GM12878 (cell line): Measurements from ENCODE around the gene EPN3. TPM values are rescaled to one million over a fixed set of nuclear protein-coding genes. Genes with fewer than 3 reads are reported as not detected.

ENCODE experiments used
- ATAC-seq: fragments of 200-7000 bp; cut with Tn5 transposase; 3 replicates; pipeline ENCODE4 v1.9.1; 2020; ENCODE audit warnings: mild to moderate bottlenecking, moderate library complexity
- BruUV-seq: library from RNA; stranded (reverse); fragments of 400-500 nt; replicated peaks from 2 replicates; lab custom pipeline; 2021; lab: Mats Ljungman, UMichigan
- CTCF ChIA-PET: fragments of 300-600 bp; sonication (Branson Sonifier 250); formaldehyde crosslinking; extraction: SDS; loops from one replicate; lab custom pipeline; 2021; ENCODE audit warnings: inconsistent platforms; lab: Yijun Ruan, JAX
- POLR2A ChIA-PET: fragments of 350-600 bp; formaldehyde crosslinking; extraction: SDS; loops from one replicate; lab custom pipeline; 2021; ENCODE audit warnings: inconsistent platforms; lab: Charles Lee
- RAD21 ChIA-PET: fragments of 300-600 bp; sonication (Branson Sonifier 250); formaldehyde crosslinking; loops from one replicate; lab custom pipeline; 2023; ENCODE audit warnings: antibody characterized with exemption; ENCODE audit not compliant: unreplicated experiment; lab: Charles Lee
- SMC1A ChIA-PET: fragments of 300-600 bp; sonication (Branson Sonifier 250); formaldehyde crosslinking; loops from one replicate; lab custom pipeline; 2023; ENCODE audit not compliant: unreplicated experiment, uncharacterized antibody; lab: Charles Lee
- DNase-seq: peaks from one replicate; pipeline ENCODE4 v3.0.0-alpha.2; 2011; ENCODE audit warnings: low read depth, low spot score
- FAIRE-seq: peaks from 3 replicates; lab custom pipeline; 2011; peaks lifted over from hg19 to GRCh38; lab: Jason Lieb, UNC
- H2AFZ ChIP-seq: 2 replicates; pipeline ENCODE4 v1.6.0; 2011; ENCODE audit warnings: low read depth, low read length, control low read depth; ENCODE audit not compliant: control insufficient read depth
- H3K27ac ChIP-seq: 2 replicates; pipeline ENCODE4 v1.5.1; 2011; ENCODE audit warnings: control low read depth; ENCODE audit not compliant: control insufficient read depth, insufficient read depth
- H3K27me3 ChIP-seq, 2 experiments: replicated peaks in 1 of 2; 2 replicates each; pipeline versions ENCODE4 v1.6.0 to v1.6.1; 2011; ENCODE audit warnings: low read length in 1 of 2; ENCODE audit not compliant: control insufficient read depth in 2 of 2, insufficient read depth in 2 of 2
- H3K36me3 ChIP-seq, 2 experiments: 2 replicates each; pipeline ENCODE4 v1.5.1; 2011; ENCODE audit warnings: low read length in 1 of 2; ENCODE audit not compliant: control insufficient read depth in 2 of 2, insufficient read depth in 2 of 2
- H3K4me1 ChIP-seq: 2 replicates; pipeline ENCODE4 v1.6.1; 2011; ENCODE audit warnings: mild to moderate bottlenecking, low read length, moderate library complexity, mixed read lengths; ENCODE audit not compliant: control insufficient read depth, insufficient read depth
- H3K4me2 ChIP-seq: 2 replicates; pipeline ENCODE4 v1.6.0; 2011; ENCODE audit warnings: control low read depth; ENCODE audit not compliant: control insufficient read depth, insufficient read depth
- H3K4me3 ChIP-seq: fragments of 200-600 bp; sonication (generic); 2 replicates; pipeline ENCODE4 v1.5.1; 2016
- H3K79me2 ChIP-seq: 2 replicates; pipeline ENCODE4 v1.6.0; 2011; ENCODE audit warnings: low read length; ENCODE audit not compliant: control insufficient read depth, insufficient read depth
- H3K9ac ChIP-seq: 2 replicates; pipeline ENCODE4 v1.8.0; 2011; ENCODE audit warnings: low read length, control low read depth, mixed read lengths; ENCODE audit not compliant: control insufficient read depth, insufficient read depth
- H3K9me3 ChIP-seq: replicated peaks from 3 replicates; pipeline ENCODE4 v1.5.1; 2011; ENCODE audit warnings: mild to moderate bottlenecking, low read length; ENCODE audit not compliant: control insufficient read depth, insufficient read depth
- H4K20me1 ChIP-seq: 2 replicates; pipeline ENCODE4 v1.6.0; 2011; ENCODE audit not compliant: control insufficient read depth, insufficient read depth
- HDAC2 ChIP-seq: fragments of 200-600 bp; sonication (generic); IDR thresholded peaks from 2 replicates; pipeline ENCODE4 v1.6.1; 2017
- IRF3 ChIP-seq: fragments of 450-650 bp; IDR thresholded peaks from 2 replicates; pipeline ENCODE4 v1.6.1; 2014; ENCODE audit warnings: mild to moderate bottlenecking
- MYB ChIP-seq: fragments of 150-350 bp; IDR thresholded peaks from 2 replicates; pipeline ENCODE4 v1.6.1; 2014; ENCODE audit warnings: mild to moderate bottlenecking, low read depth, low read length, borderline replicate concordance
- NR2C2 ChIP-seq: IDR thresholded peaks from 2 replicates; pipeline ENCODE4 v1.6.1; 2011; ENCODE audit warnings: borderline replicate concordance, low read depth; ENCODE audit not compliant: control insufficient read depth, insufficient read length
- ZBTB40 ChIP-seq: fragments of 450-650 bp; IDR thresholded peaks from 2 replicates; pipeline ENCODE4 v1.6.1; 2016; ENCODE audit warnings: mild to moderate bottlenecking, moderate library complexity, borderline replicate concordance
- WGBS: methylation state at CpG from one replicate; pipeline ENCODE4 v1.1.6; 2016; ENCODE audit warnings: low lambda C conversion rate; ENCODE audit not compliant: insufficient replicate concordance, insufficient coverage; ENCODE audit errors: missing lambda C conversion rate; 5-methylcytosine and 5-hydroxymethylcytosine counted together
- in situ Hi-C: fragments of 300-500 bp; cut with MboI; formaldehyde crosslinking; loops from 9 replicates; pipeline ENCODE4 v1.14.3; 2018; ENCODE audit warnings: mixed read lengths
- intact Hi-C: fragments of 100-400 bp; cut with micrococcal nuclease; formaldehyde crosslinking; loops from one replicate; pipeline ENCODE4 v1.14.2; 2022; ENCODE audit not compliant: unreplicated experiment
- polyA plus RNA-seq, 11 experiments: library from polyadenylated mRNA; depleted of rRNA in 4 of 11; unstranded in 6 of 11; stranded (reverse) in 5 of 11; fragments of >200 nt; fragmentation: Nextera tagmentation in 4 of 11; fragmentation: Illumina TruSeq in 1 of 11; extraction: Ambion mirVana in 4 of 11; extraction: Trizol in 1 of 11; gene quantifications; 1 replicate in 1 of 11; 2 replicates in 10 of 11; pipeline versions ENCODE4 v1.2.1 to v1.2.3, GENCODE V29; 2011 to 2016; ENCODE audit warnings: inconsistent platforms in 2 of 11, missing spikeins in 2 of 11, low read depth in 1 of 11
- total RNA-seq, 4 experiments: library from RNA; depleted of rRNA in 3 of 4; stranded (reverse); fragments of >200 nt in 3 of 4; fragmentation: Illumina TruSeq in 1 of 4; extraction: Trizol in 1 of 4; gene quantifications; 2 replicates each; pipeline versions ENCODE4 v1.2.1 to v1.2.3, GENCODE V29; 2013 to 2021

The EPN3 gene
- total and polyA plus RNA-seq, 10 of the 15 experiments (the other 5 are each of a cell fraction or from before 2014, with no cell fraction given) = 0.04 to 0.07 TPM; not detected in 8

GRCh38 chr17:50544516-50544915 is 12.0 kb downstream of the EPN3 start:
- SMC1A ChIA-PET = interaction anchor here (1.1 kb wide), 1 partner anchor 65 kb away, joined by 3 read pairs; no protein-coding TSS in a partner anchor

GRCh38 chr17:50545311-50545710 is 12.8 kb downstream of the EPN3 start:
- in situ Hi-C loops = loop anchor here (5.0 to 10.0 kb wide), 2 partner anchors 152 to 409 kb away; no protein-coding TSS in a partner anchor

More at GRCh38 chr17:50544516-50544915, 12.0 kb downstream of the EPN3 start:
- Histone ChIP-seq H2AFZ (no peak overlapping the region), H3K9me3 (no peaks in the 10 kb centered on the region), H3K36me3 (no peaks in the 10 kb centered on the region), H3K27me3 (no peaks in the 10 kb centered on the region), H3K27ac (no peak overlapping the region), H3K4me1 (peaks cover 10% of the 10 kb centered on the region), H3K4me3 (no peak overlapping the region), H3K4me2 (no peak overlapping the region), H4K20me1 (no peaks in the 10 kb centered on the region), H3K79me2 (peaks cover 3% of the 10 kb centered on the region), H3K9ac (no peak overlapping the region)
- POLR2A ChIA-PET = no interaction called here
- RAD21 ChIA-PET = no interaction called here
- DNase-seq = no peak
- no peak for FAIRE-seq
- CTCF ChIA-PET = interaction anchor here (1.0 to 1.4 kb wide), 3 partner anchors 62 to 153 kb away, joined by 3 to 6 read pairs (median 3); no protein-coding TSS in a partner anchor
- 44% methylated on average over 7 of the region's 7 CpGs for WGBS
- intact Hi-C loops = loop anchor here (10.0 kb wide), 1 partner anchor 410 kb away; no protein-coding TSS in a partner anchor
- no peak for ATAC-seq
- in situ Hi-C loops = loop anchor here (5.0 to 10.0 kb wide), 4 partner anchors 48 to 410 kb away; no protein-coding TSS in a partner anchor
- TF ChIP-seq MYB (no peak), HDAC2 (no peak), NR2C2 (no peak)
- no TSS peak for BruUV-seq

More at GRCh38 chr17:50545311-50545710, 12.8 kb downstream of the EPN3 start:
- no peak overlapping the region for H2AFZ ChIP-seq
- H3K4me2 ChIP-seq = no peak overlapping the region
- no peaks in the 10 kb centered on the region for H3K9me3 ChIP-seq
- ChIA-PET RAD21 (no interaction called here), CTCF (interaction anchor here (0.7 to 2.9 kb wide), 4 partner anchors 62 to 1798 kb away, joined by 3 to 14 read pairs (median 7); no protein-coding TSS in a partner anchor), POLR2A (no interaction called here)
- FAIRE-seq = no peak
- H3K4me3 ChIP-seq = no peak overlapping the region
- no peaks in the 10 kb centered on the region for H4K20me1 ChIP-seq
- H3K36me3 ChIP-seq = no peaks in the 10 kb centered on the region
- H3K27me3 ChIP-seq = no peaks in the 10 kb centered on the region
- H3K79me2 ChIP-seq = peaks cover 3% of the 10 kb centered on the region
- ATAC-seq = no peak
- DNase-seq = no peak
- intact Hi-C loops = loop anchor here (10.0 kb wide), 1 partner anchor 409 kb away; no protein-coding TSS in a partner anchor
- no peak overlapping the region for H3K27ac ChIP-seq
- no peak overlapping the region for H3K9ac ChIP-seq
- TF ChIP-seq IRF3 = no peak
- no peak for TF ChIP-seq ZBTB40
- TF ChIP-seq, all 136 proteins: peak for 0
- SMC1A ChIA-PET = interaction anchor here (0.8 kb wide), 1 partner anchor 87 kb away, joined by 3 read pairs; no protein-coding TSS in a partner anchor
- H3K4me1 ChIP-seq = peaks cover 10% of the 10 kb centered on the region
- WGBS = 38% methylated on average over 8 of the region's 8 CpGs
- BruUV-seq = no TSS peak
